ENCODE measurements around the gene ABCA13. TPM values are rescaled to one million over a fixed set of nuclear protein-coding genes. Genes with fewer than 3 reads are reported as not detected.

ABCA13 gene
- total RNA-seq, 4 donors from 2014 or later, result 0.19 to 0.33 TPM; not detected in 2

DNA sequence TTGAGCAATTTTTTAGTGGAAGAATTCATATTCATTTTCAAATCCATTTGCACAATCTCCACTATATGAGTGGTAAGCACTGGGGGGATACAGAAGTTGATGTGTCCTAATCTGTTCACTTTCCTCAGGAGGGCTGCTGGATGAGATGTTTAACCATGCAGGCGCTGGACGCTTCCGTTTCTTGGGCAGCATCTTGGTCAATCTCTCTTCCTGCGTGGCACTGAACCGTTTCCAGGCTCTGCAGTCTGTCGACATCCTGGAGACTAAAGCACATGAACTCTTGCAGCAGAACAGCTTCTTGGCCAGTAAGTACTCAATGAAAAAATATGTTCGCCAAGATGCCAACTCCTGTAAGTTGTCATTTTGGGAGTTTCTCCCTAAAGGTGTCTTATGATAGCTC, 179.3 kb downstream of the ABCA13 start:
- TF ChIP-seq, protein P1, sequence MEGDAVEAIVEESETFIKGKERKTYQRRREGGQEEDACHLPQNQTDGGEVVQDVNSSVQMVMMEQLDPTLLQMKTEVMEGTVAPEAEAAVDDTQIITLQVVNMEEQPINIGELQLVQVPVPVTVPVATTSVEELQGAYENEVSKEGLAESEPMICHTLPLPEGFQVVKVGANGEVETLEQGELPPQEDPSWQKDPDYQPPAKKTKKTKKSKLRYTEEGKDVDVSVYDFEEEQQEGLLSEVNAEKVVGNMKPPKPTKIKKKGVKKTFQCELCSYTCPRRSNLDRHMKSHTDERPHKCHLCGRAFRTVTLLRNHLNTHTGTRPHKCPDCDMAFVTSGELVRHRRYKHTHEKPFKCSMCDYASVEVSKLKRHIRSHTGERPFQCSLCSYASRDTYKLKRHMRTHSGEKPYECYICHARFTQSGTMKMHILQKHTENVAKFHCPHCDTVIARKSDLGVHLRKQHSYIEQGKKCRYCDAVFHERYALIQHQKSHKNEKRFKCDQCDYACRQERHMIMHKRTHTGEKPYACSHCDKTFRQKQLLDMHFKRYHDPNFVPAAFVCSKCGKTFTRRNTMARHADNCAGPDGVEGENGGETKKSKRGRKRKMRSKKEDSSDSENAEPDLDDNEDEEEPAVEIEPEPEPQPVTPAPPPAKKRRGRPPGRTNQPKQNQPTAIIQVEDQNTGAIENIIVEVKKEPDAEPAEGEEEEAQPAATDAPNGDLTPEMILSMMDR (IDR thresholded peaks at IDR 0.05; ENCODE audit: low read depth), result no peak

DNA sequence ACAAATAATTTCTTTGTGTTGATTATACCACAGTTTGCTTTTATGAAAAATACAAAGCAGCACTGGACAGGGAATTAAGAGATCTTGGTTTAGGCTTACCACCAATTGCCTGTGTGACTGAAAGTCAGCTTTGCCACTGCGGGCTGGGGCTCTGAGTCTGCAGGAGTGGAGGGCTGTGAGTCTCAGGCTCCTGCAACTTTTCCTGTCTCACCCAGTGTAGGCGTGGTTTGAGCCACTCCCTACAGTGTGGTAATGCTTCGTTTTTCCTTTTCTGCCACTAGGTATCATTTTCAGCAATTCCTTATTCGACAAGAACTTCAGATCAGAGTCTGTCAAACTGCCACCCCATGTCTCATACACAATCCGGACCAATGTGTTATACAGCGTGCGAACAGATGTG, 180.6 kb downstream of the ABCA13 start:
- TF ChIP-seq, protein P1 (IDR thresholded peaks at IDR 0.05; ENCODE audit: low read depth), result no peak

DNA sequence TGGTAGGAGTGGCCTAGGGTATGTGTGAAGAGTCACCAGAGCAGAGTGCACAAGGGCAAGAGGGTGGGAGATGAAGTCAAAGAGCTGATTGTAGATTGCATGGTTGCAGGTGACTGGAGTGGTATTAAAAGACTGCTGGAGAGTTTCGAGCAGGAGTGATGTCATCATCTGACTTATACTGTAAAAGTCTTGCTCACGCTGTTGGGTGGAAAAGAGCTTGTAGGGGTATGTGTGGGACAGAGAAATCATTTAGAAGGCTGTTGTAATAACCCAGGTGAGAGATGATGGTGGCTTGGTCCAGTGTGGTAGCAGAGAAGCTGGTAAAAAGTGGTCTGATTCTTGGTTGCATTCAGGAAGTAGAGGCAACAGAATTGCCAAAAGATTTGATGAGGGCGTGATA, 184.1 kb downstream of the ABCA13 start:
- TF ChIP-seq, protein P1 (IDR thresholded peaks at IDR 0.05; ENCODE audit: low read depth), result no peak

DNA sequence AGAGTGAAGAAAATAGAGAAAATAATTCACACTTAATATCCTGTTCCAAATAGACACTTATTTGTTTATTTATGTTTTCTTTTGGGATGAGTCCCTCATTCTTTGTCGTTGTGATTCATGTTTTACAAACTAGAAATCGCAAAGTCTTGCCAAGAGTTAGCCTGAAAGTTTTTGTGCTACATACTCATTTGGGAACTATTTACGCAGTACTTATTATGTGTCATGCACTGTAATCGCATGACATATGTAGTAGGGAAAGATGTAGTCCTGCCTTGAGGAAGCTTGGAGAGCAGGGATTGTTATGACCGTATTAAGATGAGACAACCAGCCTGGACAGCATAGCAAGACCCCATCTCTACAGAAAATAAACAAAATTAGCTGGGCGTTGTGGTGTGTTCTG, 189.3 kb downstream of the ABCA13 start:
- TF ChIP-seq, protein P1 (IDR thresholded peaks at IDR 0.05; ENCODE audit: low read depth), result no peak

DNA sequence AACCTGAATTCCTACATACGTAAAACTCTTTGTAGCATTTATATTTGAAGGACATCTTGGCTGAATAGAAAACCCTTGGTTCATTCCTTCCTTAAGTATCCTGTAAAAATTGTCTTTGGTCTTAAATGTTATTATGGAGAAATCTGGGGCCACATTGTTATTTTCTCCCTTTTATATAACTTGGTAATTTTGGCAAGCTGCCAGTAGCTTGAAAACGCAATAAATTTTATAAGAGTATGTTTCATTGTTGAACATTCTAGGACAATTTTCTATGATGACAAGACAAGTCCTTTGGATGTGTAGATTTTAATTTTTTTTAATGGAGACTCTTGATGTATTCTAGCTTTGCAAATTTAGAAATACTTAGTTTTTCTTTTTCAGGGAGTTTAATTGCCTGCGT, 191.9 kb downstream of the ABCA13 start:
- TF ChIP-seq, protein P1 (IDR thresholded peaks at IDR 0.05; ENCODE audit: low read depth), result no peak

DNA sequence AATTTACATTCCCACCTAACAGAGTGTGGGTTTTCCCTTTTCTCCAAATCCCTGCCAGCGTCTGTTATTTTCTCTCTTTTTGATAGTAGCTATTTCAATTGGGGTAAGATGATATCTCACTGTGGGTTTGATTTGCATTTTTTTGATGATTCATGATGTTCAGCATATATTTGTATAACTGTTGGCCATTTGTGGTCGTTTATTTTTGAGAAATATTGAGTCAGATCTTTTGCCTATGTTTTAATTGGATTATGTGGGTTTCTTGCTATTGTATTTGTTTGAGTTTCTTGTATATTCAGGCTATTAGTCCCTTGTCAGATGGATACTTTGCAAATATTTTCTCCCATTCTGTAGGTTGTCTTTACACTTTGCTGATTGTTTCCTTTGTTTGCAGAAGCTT, 193.8 kb downstream of the ABCA13 start:
- TF ChIP-seq, protein P1 (IDR thresholded peaks at IDR 0.05; ENCODE audit: low read depth), result no peak

DNA sequence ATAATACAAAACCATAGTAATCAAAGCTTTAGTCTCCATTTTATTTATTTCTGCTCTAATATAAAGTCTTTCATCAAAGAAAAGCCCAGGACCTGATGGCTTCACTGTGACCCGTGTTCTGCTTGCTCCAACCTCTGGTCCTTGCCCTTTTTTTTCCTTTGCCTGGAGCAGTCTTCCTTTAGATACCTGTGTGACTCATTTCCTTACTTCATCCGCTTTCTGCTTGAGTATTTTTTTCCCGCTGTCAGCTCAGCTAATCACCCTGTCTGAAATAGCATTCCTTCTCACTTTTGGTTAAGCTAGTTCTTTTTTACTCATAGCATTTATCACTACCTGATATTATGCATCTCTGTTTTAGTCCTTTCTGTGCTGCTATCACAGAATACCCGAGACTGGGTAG, 194.8 kb downstream of the ABCA13 start:
- TF ChIP-seq, protein P1 (IDR thresholded peaks at IDR 0.05; ENCODE audit: low read depth), result no peak
